Sigmoid colon (tissue), 7 donors: ENCODE data around the gene CCNH. TPM values are rescaled to one million over a fixed set of nuclear protein-coding genes. Genes with fewer than 3 reads are reported as not detected.

Experiments used
- DNase-seq: peaks from one replicate; pipeline ENCODE4 v3.0.0-alpha.2; 2019
- H3K27ac ChIP-seq, 4 donors: fragments of 200-600 bp; sonication (generic); one replicate each; pipeline ENCODE4 v1.5.1; 2016 to 2019; ENCODE audit warnings: mild to moderate bottlenecking in 1 of 4
- H3K27me3 ChIP-seq, 3 donors: fragments of 200-600 bp; sonication (generic); one replicate each; pipeline ENCODE4 v1.5.1; 2019; ENCODE audit warnings: mild to moderate bottlenecking in 1 of 3
- H3K36me3 ChIP-seq, 4 donors: fragments of 200-600 bp; sonication (generic); one replicate each; pipeline ENCODE4 v1.5.1; 2016 to 2019
- H3K4me1 ChIP-seq, 4 donors: fragments of 200-600 bp; sonication (generic); one replicate each; pipeline ENCODE4 v1.5.1; 2017 to 2019
- H3K4me3 ChIP-seq, 4 donors: fragments of 200-600 bp; sonication (generic); one replicate each; pipeline ENCODE4 v1.5.1; 2017 to 2019; ENCODE audit warnings: mild to moderate bottlenecking in 2 of 4, moderate library complexity in 1 of 4
- H3K9me3 ChIP-seq, 4 donors: fragments of 200-600 bp in 3 of 4; sonication (generic) in 3 of 4; one replicate each; pipeline versions ENCODE4 v1.5.1 to v1.6.1; 2013 to 2019
- CTCF ChIP-seq, 4 experiments: fragments of 450-650 bp in 3 of 4; fragments of 200-600 bp in 1 of 4; IDR thresholded peaks; one replicate each; pipeline ENCODE4 v1.5.1; 2016 to 2019; ENCODE audit warnings: antibody characterized with exemption in 4 of 4, mild to moderate bottlenecking in 3 of 4, moderate library complexity in 2 of 4
- EP300 ChIP-seq, 4 donors: sonication (generic); formaldehyde crosslinking; IDR thresholded peaks; one replicate each; pipeline ENCODE4 v1.6.1; 2017; ENCODE audit warnings: antibody characterized with exemption in 4 of 4
- POLR2A ChIP-seq, 2 donors: fragments of 450-650 bp; IDR thresholded peaks; one replicate each; pipeline ENCODE4 v1.6.1; 2016; ENCODE audit warnings: antibody characterized with exemption in 2 of 2, mild to moderate bottlenecking in 2 of 2, moderate library complexity in 2 of 2
- POLR2AphosphoS5 ChIP-seq, 4 donors: sonication (generic); formaldehyde crosslinking; IDR thresholded peaks; one replicate each; pipeline ENCODE4 v1.6.1; 2017; ENCODE audit warnings: antibody characterized with exemption in 4 of 4
- WGBS, 2 donors: extraction: QIAGEN DNeasy Blood & Tissue Kit; methylation state at CpG; one replicate each; pipeline ENCODE4 v1.1.7; 2013; 5-methylcytosine and 5-hydroxymethylcytosine counted together
- intact Hi-C: fragments of 100-400 bp; cut with DNase I; formaldehyde crosslinking; loops from one replicate; pipeline ENCODE4 v1.15.1; 2023
- polyA plus RNA-seq, 3 donors: library from polyadenylated mRNA; stranded (reverse); fragments of 200-250 nt; gene quantifications; one replicate each; pipeline ENCODE4 v1.2.3, GENCODE V29; 2013
- total RNA-seq, 4 donors: library from RNA; depleted of rRNA; stranded (reverse); fragments of >200 nt; gene quantifications; one replicate each; pipeline ENCODE4 v1.1.0, GENCODE V29; 2016
- donor health status: healthy with polysubstance abuse.
- donor health status: Bipolar disorder and iron deficiency.
- donor health status: healthy.

CCNH gene
- total RNA-seq (10 to 100 TPM; 79.2 to 92.7 (median 89.1) TPM), polyA plus RNA-seq (10 to 100 TPM; 32.1 to 42.0 (median 35.6) TPM)

- Histone ChIP-seq H3K4me1 (peaks cover 0 to 20% (median 14%) of the 10 kb centered on the region in 4 donors), H3K4me3 (peak within 1 kb of the TSS; percentile 55 to 83 (median 74)), H3K27ac (peak within 1 kb of the TSS; percentile 94 to 98 (median 96)), H3K9me3 (no peaks in the 10 kb centered on the region), H3K27me3 (no peaks in the 10 kb centered on the region), H3K36me3 (peaks cover 0 to 27% (median 8%) of the 10 kb centered on the region in 4 donors)
- WGBS, 2 donors, result 1% methylated on average over 46 of the region's 46 CpGs
- TF ChIP-seq CTCF (IDR thresholded peaks at IDR 0.05) (no peak), POLR2A (IDR thresholded peaks at IDR 0.05) (peak; percentile 91 to 95), POLR2AphosphoS5 (IDR thresholded peaks at IDR 0.05) (peak; percentile 98 to 99 (median 99)), EP300 (IDR thresholded peaks at IDR 0.05) (peak; percentile 64 to 97 (median 85))
- intact Hi-C loops, result loop anchor here (5.0 to 10.0 kb wide), 3 partner anchors 145 to 1275 kb away; partner anchors contain the start of gene RASA1
- DNase-seq, result peak; percentile 99
Measured at GRCh38 chr5:87412630-87413342, at the start of gene CCNH. CCNH (minus strand) TSS chr5:87412930; CDS start chr5:87412794, 136 bp downstream.

- no peaks in the 10 kb centered on the region for H3K4me1 ChIP-seq
- TF ChIP-seq EP300 (IDR thresholded peaks at IDR 0.05) (no peak), CTCF (IDR thresholded peaks at IDR 0.05) (no peak), POLR2A (IDR thresholded peaks at IDR 0.05) (no peak), POLR2AphosphoS5 (IDR thresholded peaks at IDR 0.05) (no peak)
- no peak for DNase-seq
- intact Hi-C loops, result no loop called here
- no peak overlapping the region for H3K4me3 ChIP-seq
- no peaks in the 10 kb centered on the region for H3K9me3 ChIP-seq
- no peaks in the 10 kb centered on the region for H3K27me3 ChIP-seq
- no peaks in the 10 kb centered on the region for H3K36me3 ChIP-seq
- no peak overlapping the region for H3K27ac ChIP-seq
Measured at GRCh38 chr5:87457706-87458105, 45.0 kb upstream of the CCNH start.

- no peaks in the 10 kb centered on the region for H3K27me3 ChIP-seq
Measured at GRCh38 chr5:87453801-87454200, 41.1 kb upstream of the CCNH start.

GRCh38 chr5:87452837-87453236 is 40.1 kb upstream of the CCNH start:
- no peak for DNase-seq
- Histone ChIP-seq H3K36me3 (no peaks in the 10 kb centered on the region), H3K27me3 (no peaks in the 10 kb centered on the region), H3K9me3 (no peaks in the 10 kb centered on the region), H3K4me1 (no peaks in the 10 kb centered on the region), H3K27ac (no peak overlapping the region), H3K4me3 (no peak overlapping the region)
- intact Hi-C loops, result no loop called here
- TF ChIP-seq POLR2AphosphoS5 (IDR thresholded peaks at IDR 0.05), result no peak
- no peak for TF ChIP-seq EP300 (IDR thresholded peaks at IDR 0.05)
- TF ChIP-seq POLR2A (IDR thresholded peaks at IDR 0.05), result no peak
- no peak for TF ChIP-seq CTCF (IDR thresholded peaks at IDR 0.05)

More at GRCh38 chr5:87453801-87454200, 41.1 kb upstream of the CCNH start:
- Histone ChIP-seq H3K27ac (no peak overlapping the region), H3K4me3 (no peak overlapping the region), H3K36me3 (no peaks in the 10 kb centered on the region), H3K9me3 (no peaks in the 10 kb centered on the region), H3K4me1 (no peaks in the 10 kb centered on the region)
- intact Hi-C loops, result no loop called here
- TF ChIP-seq CTCF (IDR thresholded peaks at IDR 0.05), result no peak
- 90 to 99% methylated on average over 1 of the region's 1 CpG for WGBS, 2 donors
- no peak for DNase-seq

GRCh38 chr5:87442419-87442818 is 29.7 kb upstream of the CCNH start:
- no peak overlapping the region for H3K4me3 ChIP-seq
- intact Hi-C loops, result no loop called here
- H3K9me3 ChIP-seq, result peaks cover 0 to 2% (median 0%) of the 10 kb centered on the region in 4 donors
- no peak for TF ChIP-seq CTCF (IDR thresholded peaks at IDR 0.05)
- TF ChIP-seq POLR2AphosphoS5 (IDR thresholded peaks at IDR 0.05), result no peak
- TF ChIP-seq POLR2A (IDR thresholded peaks at IDR 0.05), result no peak
- no peak for TF ChIP-seq EP300 (IDR thresholded peaks at IDR 0.05)
- DNase-seq, result no peak
- 78 to 87% methylated on average over 1 of the region's 1 CpG for WGBS, 2 donors
- H3K27ac ChIP-seq, result no peak overlapping the region
- H3K4me1 ChIP-seq, result no peaks in the 10 kb centered on the region
- no peaks in the 10 kb centered on the region for H3K27me3 ChIP-seq
- no peaks in the 10 kb centered on the region for H3K36me3 ChIP-seq
